Measurements from ENCODE around the gene RPH3AL. TPM values are rescaled to one million over a fixed set of nuclear protein-coding genes. Genes with fewer than 3 reads are reported as not detected.

The RPH3AL gene
- total RNA-seq, 1 donor from 2014 or later: 6.0 TPM

GRCh38 chr17:364308-364707, 11.7 kb upstream of the RPH3AL start:
- H3K9me3 Mint-ChIP-seq: peaks cover 5% of the 10 kb centered on the region
- no peak for ATAC-seq (ENCODE audit: low read depth)
- CTCF ChIA-PET: no interaction called here

GRCh38 chr17:362721-363120, 10.1 kb upstream of the RPH3AL start:
- Mint-ChIP-seq H3K4me3 (no peak overlapping the region), H3K4me1 (peaks cover 17% of the 10 kb centered on the region), H3K27ac (no peak overlapping the region), H3K36me3 (ENCODE audit: low read depth) (no peaks in the 10 kb centered on the region), H3K9me3 (no peaks in the 10 kb centered on the region), H3K27me3 (peaks cover 3% of the 10 kb centered on the region)
- DNase-seq (no peak), ATAC-seq (ENCODE audit: low read depth) (no peak)
- intact Hi-C loops (cut with micrococcal nuclease): no loop called here
- POLR2A ChIA-PET: no interaction called here
- no peak for TF ChIP-seq CTCF (IDR thresholded peaks at IDR 0.05)
- CTCF ChIA-PET: no interaction called here

More at GRCh38 chr17:364308-364707, 11.7 kb upstream of the RPH3AL start:
- POLR2A ChIA-PET: no interaction called here
- DNase-seq: no peak
- intact Hi-C loops (cut with micrococcal nuclease): no loop called here
- TF ChIP-seq CTCF (IDR thresholded peaks at IDR 0.05): no peak
- peaks cover 4% of the 10 kb centered on the region for H3K36me3 Mint-ChIP-seq (ENCODE audit: low read depth)
- H3K27ac Mint-ChIP-seq: no peak overlapping the region
- H3K4me3 Mint-ChIP-seq: no peak overlapping the region
- peaks cover 17% of the 10 kb centered on the region for H3K4me1 Mint-ChIP-seq
- H3K27me3 Mint-ChIP-seq: peaks cover 3% of the 10 kb centered on the region

- Mint-ChIP-seq H3K36me3 (ENCODE audit: low read depth) (no peaks in the 10 kb centered on the region), H3K4me1 (peaks cover 12% of the 10 kb centered on the region), H3K9me3 (no peaks in the 10 kb centered on the region), H3K4me3 (no peak overlapping the region), H3K27ac (no peak overlapping the region), H3K27me3 (no peaks in the 10 kb centered on the region)
- TF ChIP-seq CTCF (IDR thresholded peaks at IDR 0.05): no peak
- intact Hi-C loops (cut with micrococcal nuclease): no loop called here
- POLR2A ChIA-PET: no interaction called here
- CTCF ChIA-PET: no interaction called here
- DNase-seq (no peak), ATAC-seq (ENCODE audit: low read depth) (no peak)
Observed at GRCh38 chr17:360092-360750, 7.6 kb upstream of the RPH3AL start.

- Mint-ChIP-seq H3K4me1 (no peaks in the 10 kb centered on the region), H3K9me3 (no peaks in the 10 kb centered on the region), H3K4me3 (no peak overlapping the region), H3K27ac (no peak overlapping the region), H3K36me3 (ENCODE audit: low read depth) (no peaks in the 10 kb centered on the region), H3K27me3 (no peaks in the 10 kb centered on the region)
- ChIA-PET POLR2A (no interaction called here), CTCF (no interaction called here)
- intact Hi-C loops (cut with micrococcal nuclease): no loop called here
- DNase-seq: no peak
- ATAC-seq (ENCODE audit: low read depth): no peak
- no peak for TF ChIP-seq CTCF (IDR thresholded peaks at IDR 0.05)
Observed at GRCh38 chr17:358491-359151, 6.0 kb upstream of the RPH3AL start.

- DNase-seq (no peak), ATAC-seq (ENCODE audit: low read depth) (no peak)
- intact Hi-C loops (cut with micrococcal nuclease): no loop called here
- no peak for TF ChIP-seq CTCF (IDR thresholded peaks at IDR 0.05)
- H3K36me3 Mint-ChIP-seq (ENCODE audit: low read depth): no peaks in the 10 kb centered on the region
- ChIA-PET POLR2A (no interaction called here), CTCF (no interaction called here)
- H3K27ac Mint-ChIP-seq: no peak overlapping the region
- no peaks in the 10 kb centered on the region for H3K27me3 Mint-ChIP-seq
- no peaks in the 10 kb centered on the region for H3K4me1 Mint-ChIP-seq
- no peaks in the 10 kb centered on the region for H3K9me3 Mint-ChIP-seq
- no peak overlapping the region for H3K4me3 Mint-ChIP-seq
Observed at GRCh38 chr17:357644-358043, 5.0 kb upstream of the RPH3AL start.

Measured in activated B cell treated with CpG ODN at 0.5 μM for 24 hours (primary cell).